Upper lobe of right lung (tissue), 1 donor: ENCODE data around the gene FAH. TPM values are rescaled to one million over a fixed set of nuclear protein-coding genes. Genes with fewer than 3 reads are reported as not detected.

Experiments used
- ATAC-seq: fragments of 200-7000 bp; cut with Tn5 transposase; one replicate; pipeline ENCODE4 v1.9.1; 2020; ENCODE audit warnings: mild to moderate bottlenecking, moderate library complexity
- DNase-seq: peaks from one replicate; pipeline ENCODE4 v3.0.0-alpha.2; 2020
- H3K27ac ChIP-seq: fragments of 200-600 bp; one replicate; pipeline ENCODE4 v1.8.0; 2022
- H3K27me3 ChIP-seq: fragments of 200-600 bp; one replicate; pipeline ENCODE4 v1.8.0; 2022; ENCODE audit warnings: mild to moderate bottlenecking
- H3K36me3 ChIP-seq: fragments of 200-600 bp; one replicate; pipeline ENCODE4 v1.8.0; 2022
- H3K4me1 ChIP-seq: fragments of 200-600 bp; one replicate; pipeline ENCODE4 v1.8.0; 2022
- H3K4me3 ChIP-seq: fragments of 200-600 bp; one replicate; pipeline ENCODE4 v1.8.0; 2022; ENCODE audit warnings: mild to moderate bottlenecking
- H3K9me3 ChIP-seq: fragments of 200-600 bp; one replicate; pipeline ENCODE4 v1.8.0; 2022
- CTCF ChIP-seq: fragments of 200-600 bp; IDR thresholded peaks from one replicate; pipeline ENCODE4 v1.8.0; 2022; ENCODE audit warnings: antibody characterized with exemption
- intact Hi-C: fragments of 100-400 bp; cut with DNase I; formaldehyde crosslinking; loops from one replicate; pipeline ENCODE4 v1.11.0; 2022
- total RNA-seq: library from RNA; stranded (reverse); fragmentation: NEBNext Ultra II Directional; extraction: Animal tissue kit (Norgen Biotek cat#: 25700); gene quantifications from one replicate; pipeline ENCODE4 v1.2.1, GENCODE V29; 2021
- donor health status: DM: no; HTN: yes; CAD: no; lungs with severe emphysema.

The FAH gene
- total RNA-seq, 1 donor from 2014 or later = 31.7 TPM

GRCh38 chr15:80188251-80188650 is 35.5 kb downstream of the FAH start:
- intact Hi-C loops = no loop called here
- H3K27me3 ChIP-seq = no peaks in the 10 kb centered on the region
- H3K4me1 ChIP-seq = no peaks in the 10 kb centered on the region
- ATAC-seq = no peak
- no peak overlapping the region for H3K27ac ChIP-seq
- no peak overlapping the region for H3K4me3 ChIP-seq
- no peaks in the 10 kb centered on the region for H3K9me3 ChIP-seq
- DNase-seq = no peak
- no peak for TF ChIP-seq CTCF
- peaks cover 45% of the 10 kb centered on the region for H3K36me3 ChIP-seq

GRCh38 chr15:80191198-80191597 is 38.4 kb downstream of the FAH start:
- H3K27ac ChIP-seq = no peak overlapping the region
- no peak for ATAC-seq
- peaks cover 21% of the 10 kb centered on the region for H3K36me3 ChIP-seq
- no peaks in the 10 kb centered on the region for H3K9me3 ChIP-seq
- intact Hi-C loops = no loop called here
- TF ChIP-seq CTCF = no peak
- H3K4me1 ChIP-seq = no peaks in the 10 kb centered on the region
- no peak overlapping the region for H3K4me3 ChIP-seq
- no peaks in the 10 kb centered on the region for H3K27me3 ChIP-seq
- DNase-seq = no peak

- intact Hi-C loops = no loop called here
- no peaks in the 10 kb centered on the region for H3K9me3 ChIP-seq
- DNase-seq = no peak
Observed at GRCh38 chr15:80191897-80192595, 39.2 kb downstream of the FAH start.

GRCh38 chr15:80194186-80194585 is 41.4 kb downstream of the FAH start:
- intact Hi-C loops = no loop called here
- Histone ChIP-seq H3K4me3 (no peak overlapping the region), H3K36me3 (no peaks in the 10 kb centered on the region), H3K27ac (no peak overlapping the region), H3K27me3 (no peaks in the 10 kb centered on the region), H3K9me3 (no peaks in the 10 kb centered on the region), H3K4me1 (no peaks in the 10 kb centered on the region)
- no peak for TF ChIP-seq CTCF
- ATAC-seq (no peak), DNase-seq (no peak)

More at GRCh38 chr15:80191897-80192595, 39.2 kb downstream of the FAH start:
- no peak for TF ChIP-seq CTCF
- Histone ChIP-seq H3K27me3 (no peaks in the 10 kb centered on the region), H3K4me3 (no peak overlapping the region), H3K27ac (no peak overlapping the region), H3K4me1 (no peaks in the 10 kb centered on the region), H3K36me3 (peaks cover 13% of the 10 kb centered on the region)
- ATAC-seq = no peak

GRCh38 chr15:80194914-80195313 is 42.1 kb downstream of the FAH start:
- DNase-seq = no peak
- no peak overlapping the region for H3K27ac ChIP-seq
- intact Hi-C loops = no loop called here
- no peak for TF ChIP-seq CTCF
- ATAC-seq = no peak
- no peaks in the 10 kb centered on the region for H3K27me3 ChIP-seq
- no peaks in the 10 kb centered on the region for H3K9me3 ChIP-seq
- no peaks in the 10 kb centered on the region for H3K36me3 ChIP-seq
- no peaks in the 10 kb centered on the region for H3K4me1 ChIP-seq
- no peak overlapping the region for H3K4me3 ChIP-seq

GRCh38 chr15:80199366-80199765 is 46.6 kb downstream of the FAH start:
- H3K4me3 ChIP-seq = no peak overlapping the region
- H3K27ac ChIP-seq = no peak overlapping the region
- no peaks in the 10 kb centered on the region for H3K36me3 ChIP-seq
- H3K27me3 ChIP-seq = no peaks in the 10 kb centered on the region
- intact Hi-C loops = no loop called here
- H3K4me1 ChIP-seq = no peaks in the 10 kb centered on the region
- DNase-seq (no peak), ATAC-seq (no peak)
- H3K9me3 ChIP-seq = no peaks in the 10 kb centered on the region
- no peak for TF ChIP-seq CTCF
